GM06990 (cell line): ENCODE data around the gene PRPF18.
"Not testable (repeated sequence)": the region's sequence is repeated elsewhere in the genome, so short reads cannot be mapped to it uniquely, and the experiment has no call there.

Source experiments
- DNase-seq: peaks from one replicate; pipeline ENCODE4 v3.0.0-alpha.2; 2011; ENCODE audit not compliant: insufficient read length; ENCODE audit errors: extremely low read depth
- H3K27me3 ChIP-seq: replicated peaks from 2 replicates; pipeline ENCODE4 v1.6.0; 2011; ENCODE audit warnings: low read length; ENCODE audit not compliant: control insufficient read depth, insufficient read depth
- H3K36me3 ChIP-seq: 2 replicates; pipeline ENCODE4 v1.5.1; 2011; ENCODE audit warnings: low read length; ENCODE audit not compliant: control insufficient read depth, insufficient read depth
- H3K4me3 ChIP-seq: replicated peaks from 2 replicates; pipeline ENCODE4 v1.5.1; 2011; ENCODE audit warnings: low read depth, mild to moderate bottlenecking, control low read depth, low read length
- TF ChIP-seq, protein P1 (sequence below): IDR thresholded peaks from 2 replicates; pipeline ENCODE4 v1.5.1; 2011; ENCODE audit warnings: low read length, control low read depth, mild to moderate bottlenecking, inconsistent platforms; ENCODE audit not compliant: insufficient read depth, poor library complexity, severe bottlenecking

PRPF18 gene, protein sequence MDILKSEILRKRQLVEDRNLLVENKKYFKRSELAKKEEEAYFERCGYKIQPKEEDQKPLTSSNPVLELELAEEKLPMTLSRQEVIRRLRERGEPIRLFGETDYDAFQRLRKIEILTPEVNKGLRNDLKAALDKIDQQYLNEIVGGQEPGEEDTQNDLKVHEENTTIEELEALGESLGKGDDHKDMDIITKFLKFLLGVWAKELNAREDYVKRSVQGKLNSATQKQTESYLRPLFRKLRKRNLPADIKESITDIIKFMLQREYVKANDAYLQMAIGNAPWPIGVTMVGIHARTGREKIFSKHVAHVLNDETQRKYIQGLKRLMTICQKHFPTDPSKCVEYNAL

DNA sequence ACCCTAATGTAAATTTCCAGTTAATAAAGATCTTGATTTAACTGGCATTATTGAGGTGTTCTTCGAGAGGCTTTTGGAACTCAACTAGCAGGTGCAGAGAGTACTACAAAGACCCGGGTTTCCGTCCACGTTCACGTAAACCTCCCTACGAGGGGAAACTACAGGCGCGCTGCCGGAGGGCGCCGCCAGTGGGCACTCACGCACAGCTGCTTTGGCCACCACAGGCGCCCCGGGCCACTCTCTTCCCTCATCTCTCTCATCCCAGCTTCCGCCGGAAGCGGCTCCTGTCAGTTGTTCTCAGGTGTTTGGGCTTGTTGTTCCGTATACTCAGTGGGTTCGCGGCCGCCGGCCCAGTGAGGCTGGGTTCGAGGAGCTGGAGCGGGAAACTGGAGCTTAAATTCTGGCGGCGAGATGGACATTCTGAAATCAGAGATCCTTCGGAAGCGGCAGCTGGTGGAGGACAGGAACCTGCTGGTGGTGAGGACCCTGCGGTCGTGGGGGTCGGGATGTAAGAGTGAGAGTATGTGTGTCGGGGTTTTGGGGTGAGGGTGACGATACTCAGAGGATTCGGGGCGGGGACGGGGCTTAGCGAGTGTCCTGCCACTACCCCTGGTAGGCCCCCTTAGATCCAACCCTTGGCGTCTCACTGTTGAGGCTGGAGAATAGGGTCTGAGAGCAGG, at the start of gene PRPF18:
PRPF18 (plus strand) TSS at position 290 of the 680 bp plus-strand sequence; CDS start at position 412, 122 bp downstream.
- Histone ChIP-seq H3K4me3 (peak within 1 kb of the TSS; percentile 99), H3K27me3 (no peaks in the 10 kb centered on the region), H3K36me3 (no peaks in the 10 kb centered on the region; the same call in 1 of the 2 replicates)
- DNase-seq, result peak; percentile 96
- TF ChIP-seq, protein P1, sequence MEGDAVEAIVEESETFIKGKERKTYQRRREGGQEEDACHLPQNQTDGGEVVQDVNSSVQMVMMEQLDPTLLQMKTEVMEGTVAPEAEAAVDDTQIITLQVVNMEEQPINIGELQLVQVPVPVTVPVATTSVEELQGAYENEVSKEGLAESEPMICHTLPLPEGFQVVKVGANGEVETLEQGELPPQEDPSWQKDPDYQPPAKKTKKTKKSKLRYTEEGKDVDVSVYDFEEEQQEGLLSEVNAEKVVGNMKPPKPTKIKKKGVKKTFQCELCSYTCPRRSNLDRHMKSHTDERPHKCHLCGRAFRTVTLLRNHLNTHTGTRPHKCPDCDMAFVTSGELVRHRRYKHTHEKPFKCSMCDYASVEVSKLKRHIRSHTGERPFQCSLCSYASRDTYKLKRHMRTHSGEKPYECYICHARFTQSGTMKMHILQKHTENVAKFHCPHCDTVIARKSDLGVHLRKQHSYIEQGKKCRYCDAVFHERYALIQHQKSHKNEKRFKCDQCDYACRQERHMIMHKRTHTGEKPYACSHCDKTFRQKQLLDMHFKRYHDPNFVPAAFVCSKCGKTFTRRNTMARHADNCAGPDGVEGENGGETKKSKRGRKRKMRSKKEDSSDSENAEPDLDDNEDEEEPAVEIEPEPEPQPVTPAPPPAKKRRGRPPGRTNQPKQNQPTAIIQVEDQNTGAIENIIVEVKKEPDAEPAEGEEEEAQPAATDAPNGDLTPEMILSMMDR, result peak; percentile 99

DNA sequence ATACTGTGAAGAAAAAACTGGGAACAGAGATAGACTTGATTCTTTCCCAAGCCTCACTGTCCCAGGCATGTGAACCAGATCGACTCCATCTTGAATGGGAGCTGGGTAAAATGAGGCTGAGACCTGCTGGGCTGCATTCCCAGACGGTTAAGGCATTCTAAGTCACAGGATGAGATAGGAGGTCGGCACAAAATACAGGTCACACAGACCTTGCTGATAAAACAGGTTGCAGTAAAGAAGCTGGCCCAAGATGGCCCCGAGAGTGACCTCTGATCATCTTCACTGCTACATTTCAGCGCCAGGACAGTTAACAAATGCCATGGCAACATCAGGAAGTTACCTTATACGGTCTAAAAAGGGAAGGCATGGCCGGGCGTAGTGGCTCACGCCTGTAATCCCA, 48.8 kb upstream of the PRPF18 start:
- not testable (repeated sequence) for H3K27me3 ChIP-seq, DNase-seq, H3K36me3 ChIP-seq, H3K4me3 ChIP-seq

DNA sequence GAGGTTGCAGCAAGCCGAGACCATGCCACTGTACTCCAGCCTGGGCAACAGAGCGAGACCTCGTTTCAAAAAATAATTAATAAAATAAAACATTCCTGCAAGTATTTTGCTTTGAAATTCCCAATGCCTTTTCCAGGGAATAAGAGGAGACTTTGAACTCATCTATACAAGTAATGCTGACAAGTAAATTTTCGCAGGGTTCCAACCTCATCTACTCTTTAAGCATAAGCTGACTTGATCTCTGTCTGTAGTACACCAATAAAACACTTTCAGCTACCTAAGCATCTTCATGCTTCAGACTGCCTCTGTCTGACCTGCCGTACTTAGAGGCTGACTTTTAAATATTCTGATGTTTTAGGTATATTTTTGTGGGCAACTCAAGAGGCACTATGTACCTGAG, 44.2 kb upstream of the PRPF18 start:
- no peaks in the 10 kb centered on the region for H3K36me3 ChIP-seq
- no peak for DNase-seq
- TF ChIP-seq, protein P1, result no peak
- no peaks in the 10 kb centered on the region for H3K27me3 ChIP-seq
- no peak overlapping the region for H3K4me3 ChIP-seq

DNA sequence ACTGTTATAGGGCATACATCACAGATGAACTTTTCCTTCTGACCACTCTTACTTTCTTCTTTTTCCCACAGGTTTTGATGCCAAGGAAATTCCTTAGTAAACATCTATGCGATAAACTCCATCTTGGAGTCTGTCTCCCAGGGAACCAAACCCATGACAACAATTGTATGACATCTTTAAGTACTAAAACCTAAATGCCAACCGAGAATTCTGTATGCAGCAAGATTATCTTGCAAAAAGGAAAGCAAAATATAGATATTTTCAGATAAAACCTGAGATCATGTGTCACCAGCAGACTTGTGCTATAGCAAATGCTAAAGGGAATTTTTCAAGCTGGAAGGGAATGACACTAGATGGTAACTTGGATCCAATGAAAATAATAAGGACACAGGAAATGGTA, 36.0 kb upstream of the PRPF18 start:
- H3K4me3 ChIP-seq, result no peak overlapping the region
- no peaks in the 10 kb centered on the region for H3K36me3 ChIP-seq
- TF ChIP-seq, protein P1, result no peak

DNA sequence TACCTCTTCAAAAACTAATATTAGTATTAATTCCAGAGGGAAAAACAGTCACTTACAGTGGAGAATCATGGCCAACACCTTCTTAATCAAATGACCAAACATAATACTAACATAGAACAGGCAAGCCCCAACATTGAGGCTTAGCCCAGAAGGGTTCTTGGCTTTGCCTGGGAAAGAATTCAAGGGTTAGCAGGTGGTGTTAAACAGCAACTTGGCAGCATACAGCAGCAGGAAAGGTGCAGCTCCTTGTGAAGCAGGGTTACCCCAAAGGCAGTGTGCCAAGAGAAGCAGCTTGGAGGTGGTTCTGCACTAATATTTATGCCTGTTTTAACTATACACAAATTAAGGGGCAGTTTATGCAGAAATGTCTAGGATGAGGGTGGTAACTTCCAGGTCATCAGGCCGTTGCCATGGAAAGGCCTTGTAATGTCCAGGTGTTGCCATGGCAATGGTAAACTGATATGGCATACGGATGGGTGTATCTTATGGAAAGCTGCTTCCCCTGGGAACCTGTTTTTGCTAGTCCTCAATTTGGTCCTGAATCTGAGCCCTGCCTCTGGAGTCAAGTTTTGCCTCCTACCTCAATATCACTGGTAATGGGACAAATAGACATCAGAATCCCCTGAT, 30.8 kb upstream of the PRPF18 start:
- Histone ChIP-seq H3K4me3 (no peak overlapping the region), H3K36me3 (no peaks in the 10 kb centered on the region), H3K27me3 (no peaks in the 10 kb centered on the region)
- TF ChIP-seq, protein P1, result no peak
- no peak for DNase-seq

More for the DNA sequence above, 36.0 kb upstream of the PRPF18 start:
- no peak for DNase-seq
- no peaks in the 10 kb centered on the region; the same call in 1 of the 2 replicates for H3K27me3 ChIP-seq
